OCI-LY7 (cell line): ENCODE measurements around the gene ARL6IP5. TPM values are rescaled to one million over a fixed set of nuclear protein-coding genes. Genes with fewer than 3 reads are reported as not detected.

Source experiments
- BruUV-seq: library from RNA; stranded (reverse); fragments of 400-500 nt; replicated peaks from 2 replicates; lab custom pipeline; 2021; lab: Mats Ljungman, UMichigan
- CTCF ChIA-PET: fragments of 300-600 bp; sonication (Branson Sonifier 250); formaldehyde crosslinking; loops from one replicate; lab custom pipeline; 2022; ENCODE audit warnings: antibody characterized with exemption; ENCODE audit not compliant: unreplicated experiment; lab: Charles Lee
- POLR2A ChIA-PET: fragments of 300-600 bp; sonication (Branson Sonifier 250); formaldehyde crosslinking; loops from one replicate; lab custom pipeline; 2022; ENCODE audit warnings: antibody characterized with exemption; lab: Charles Lee
- DNase-seq: peaks from one replicate; pipeline ENCODE4 v3.0.0-alpha.2; 2015; ENCODE audit warnings: low spot score
- H2AFZ ChIP-seq: fragments of 200-600 bp; sonication (generic), shearing (Covaris generic); 2 replicates; pipeline ENCODE4 v1.6.1; 2014; ENCODE audit warnings: mild to moderate bottlenecking, antibody characterized with exemption, low read length, moderate library complexity
- H3K27ac ChIP-seq: fragments of 200-600 bp; sonication (generic); 2 replicates; pipeline ENCODE4 v1.5.1; 2014; ENCODE audit warnings: mixed run types, low read depth, mild to moderate bottlenecking, moderate library complexity, low read length, inconsistent platforms; ENCODE audit not compliant: poor library complexity, severe bottlenecking
- H3K36me3 ChIP-seq: fragments of 200-600 bp; sonication (generic); 2 replicates; pipeline ENCODE4 v1.6.1; 2014; ENCODE audit warnings: mild to moderate bottlenecking, antibody characterized with exemption, low read length, moderate library complexity, mixed read lengths; ENCODE audit not compliant: insufficient read depth
- H3K4me1 ChIP-seq: fragments of 200-600 bp; sonication (generic); 2 replicates; pipeline ENCODE4 v1.5.1; 2014; ENCODE audit warnings: mild to moderate bottlenecking, low read length; ENCODE audit not compliant: insufficient read depth, poor library complexity, severe bottlenecking
- H3K4me2 ChIP-seq: fragments of 200-600 bp; sonication (generic); 2 replicates; pipeline ENCODE4 v1.6.1; 2014; ENCODE audit warnings: mild to moderate bottlenecking, low read length
- H3K4me3 ChIP-seq: fragments of 200-600 bp; sonication (generic); 2 replicates; pipeline ENCODE4 v1.5.1; 2014; ENCODE audit warnings: mild to moderate bottlenecking, low read depth, low read length; ENCODE audit not compliant: poor library complexity, severe bottlenecking
- H3K79me2 ChIP-seq: fragments of 200-600 bp; sonication (generic); 2 replicates; pipeline ENCODE4 v1.6.1; 2016; ENCODE audit warnings: low read depth, mild to moderate bottlenecking, low read length, moderate library complexity, mixed read lengths; ENCODE audit not compliant: insufficient read depth
- H3K9me2 ChIP-seq: fragments of 200-600 bp; sonication (generic); 2 replicates; pipeline ENCODE4 v1.6.1; 2016; ENCODE audit warnings: mild to moderate bottlenecking, low read length, mixed read lengths; ENCODE audit not compliant: insufficient read depth
- H3K9me3 ChIP-seq: fragments of 200-600 bp; sonication (generic); 2 replicates; pipeline ENCODE4 v1.6.1; 2014; ENCODE audit warnings: mild to moderate bottlenecking, mixed run types, low read length, mixed read lengths
- H4K20me1 ChIP-seq: fragments of 200-600 bp; sonication (generic); 2 replicates; pipeline ENCODE4 v1.6.1; 2014; ENCODE audit warnings: mild to moderate bottlenecking, antibody characterized with exemption, low read length, moderate library complexity, mixed read lengths; ENCODE audit not compliant: insufficient read depth
- CTCF ChIP-seq: fragments of 200-600 bp; sonication (generic); conservative IDR thresholded peaks from 2 replicates; pipeline ENCODE4 v1.5.1; 2014; ENCODE audit warnings: mild to moderate bottlenecking, antibody characterized with exemption, low read length, moderate library complexity, mixed read lengths
- EZH2phosphoT487 ChIP-seq: fragments of 200-600 bp; sonication (generic); IDR thresholded peaks from 2 replicates; pipeline ENCODE4 v1.6.1; 2018; ENCODE audit warnings: low read depth, borderline replicate concordance, mild to moderate bottlenecking, mixed run types, antibody characterized with exemption, low read length, moderate library complexity, mixed read lengths
- intact Hi-C: fragments of 100-400 bp; cut with micrococcal nuclease; formaldehyde crosslinking; loops from one replicate; pipeline ENCODE4 v1.10.0; 2022; ENCODE audit not compliant: unreplicated experiment
- total RNA-seq, 2 experiments: library from RNA; depleted of rRNA in 1 of 2; stranded (reverse); fragments of >200 nt in 1 of 2; shearing (Covaris generic) in 1 of 2; gene quantifications; 2 replicates each; pipeline ENCODE4 v1.2.3, GENCODE V29; 2014 to 2022

The ARL6IP5 gene
- total RNA-seq, 2 experiments from 2014 or later: 26.7 to 28.9 TPM

- intact Hi-C loops: no loop called here
- Histone ChIP-seq H3K4me1 (no peaks in the 10 kb centered on the region), H3K4me2 (no peak overlapping the region), H2AFZ (no peak overlapping the region), H3K79me2 (no peaks in the 10 kb centered on the region), H3K36me3 (no peaks in the 10 kb centered on the region), H3K27ac (no peak overlapping the region), H3K4me3 (no peak overlapping the region), H4K20me1 (no peaks in the 10 kb centered on the region), H3K9me3 (no peaks in the 10 kb centered on the region), H3K9me2 (no peaks in the 10 kb centered on the region)
- POLR2A ChIA-PET: interaction anchor here (0.7 to 2.4 kb wide), 3 partner anchors 10 to 556 kb away, joined by 3 to 7 read pairs (median 3); no protein-coding TSS in a partner anchor
- DNase-seq: no peak
- CTCF ChIA-PET: no interaction called here
- TF ChIP-seq CTCF (no peak), EZH2phosphoT487 (no peak)
- no TSS peak for BruUV-seq
Measured at GRCh38 chr3:69115731-69116130, 31.0 kb downstream of the ARL6IP5 start.

- no TSS peak for BruUV-seq
- Histone ChIP-seq H3K9me3 (no peaks in the 10 kb centered on the region), H3K4me3 (no peak overlapping the region), H3K4me2 (no peak overlapping the region), H3K27ac (no peak overlapping the region), H3K79me2 (no peaks in the 10 kb centered on the region), H3K4me1 (no peaks in the 10 kb centered on the region), H2AFZ (no peak overlapping the region), H3K36me3 (no peaks in the 10 kb centered on the region), H4K20me1 (no peaks in the 10 kb centered on the region), H3K9me2 (no peaks in the 10 kb centered on the region)
- no peak for DNase-seq
- intact Hi-C loops: no loop called here
- ChIA-PET POLR2A (interaction anchor here (0.7 to 2.4 kb wide), 2 partner anchors 10 to 80 kb away, joined by 3 to 7 read pairs; no protein-coding TSS in a partner anchor), CTCF (no interaction called here)
- TF ChIP-seq EZH2phosphoT487 (no peak), CTCF (no peak)
Measured at GRCh38 chr3:69116162-69116561, 31.4 kb downstream of the ARL6IP5 start.

GRCh38 chr3:69116897-69117296 is 32.2 kb downstream of the ARL6IP5 start:
- Histone ChIP-seq H3K4me1 (no peaks in the 10 kb centered on the region), H3K27ac (no peak overlapping the region), H3K79me2 (no peaks in the 10 kb centered on the region), H3K36me3 (no peaks in the 10 kb centered on the region), H3K9me3 (no peaks in the 10 kb centered on the region), H4K20me1 (no peaks in the 10 kb centered on the region), H3K4me2 (no peak overlapping the region), H3K9me2 (no peaks in the 10 kb centered on the region), H2AFZ (no peak overlapping the region), H3K4me3 (no peak overlapping the region)
- TF ChIP-seq CTCF (no peak), EZH2phosphoT487 (no peak)
- ChIA-PET POLR2A (no interaction called here), CTCF (no interaction called here)
- DNase-seq: no peak
- intact Hi-C loops: no loop called here
- no TSS peak for BruUV-seq
